AG04450 (cell line): Measurements from ENCODE around the gene DENND1C. TPM values are rescaled to one million over a fixed set of nuclear protein-coding genes. Genes with fewer than 3 reads are reported as not detected.

Source experiments
- CTCF ChIA-PET: fragments of 300-600, 350-600 bp; formaldehyde crosslinking; extraction: SDS; loops from one replicate; lab custom pipeline; 2022; ENCODE audit warnings: antibody characterized with exemption, inconsistent platforms; lab: Charles Lee
- POLR2A ChIA-PET: fragments of 350-600 bp; formaldehyde crosslinking; extraction: SDS; loops from one replicate; lab custom pipeline; 2021; ENCODE audit warnings: antibody characterized with exemption, inconsistent platforms; lab: Yijun Ruan, JAX
- DNase-seq: peaks from one replicate; pipeline ENCODE4 v3.0.0-alpha.2; 2011; ENCODE audit warnings: low read depth, low spot score
- H3K27ac ChIP-seq: one replicate; pipeline ENCODE4 v1.5.1; 2012; ENCODE audit warnings: low read depth, low read length, control low read depth
- H3K27me3 ChIP-seq: one replicate; pipeline ENCODE4 v1.6.0; 2012; ENCODE audit warnings: low read length; ENCODE audit not compliant: control insufficient read depth, insufficient read depth
- H3K4me3 ChIP-seq: 2 replicates; pipeline ENCODE4 v1.5.1; 2011; ENCODE audit warnings: mild to moderate bottlenecking, low read depth, low read length, control low read depth
- H3K9me3 ChIP-seq: 2 replicates; pipeline ENCODE4 v1.5.1; 2012; ENCODE audit warnings: low read length; ENCODE audit not compliant: control insufficient read depth, insufficient read depth
- polyA plus RNA-seq: library from polyadenylated mRNA; depleted of rRNA; stranded (reverse); fragments of >200 nt; gene quantifications from 2 replicates; pipeline ENCODE4 v1.2.3, GENCODE V29; 2011
- TF ChIP-seq, protein P1 (sequence below): IDR thresholded peaks from 2 replicates; pipeline ENCODE4 v1.5.1; 2011; ENCODE audit warnings: low read depth, low read length, control low read depth, inconsistent platforms

DENND1C gene
- polyA plus RNA-seq, 1 experiment: not detected

DNA sequence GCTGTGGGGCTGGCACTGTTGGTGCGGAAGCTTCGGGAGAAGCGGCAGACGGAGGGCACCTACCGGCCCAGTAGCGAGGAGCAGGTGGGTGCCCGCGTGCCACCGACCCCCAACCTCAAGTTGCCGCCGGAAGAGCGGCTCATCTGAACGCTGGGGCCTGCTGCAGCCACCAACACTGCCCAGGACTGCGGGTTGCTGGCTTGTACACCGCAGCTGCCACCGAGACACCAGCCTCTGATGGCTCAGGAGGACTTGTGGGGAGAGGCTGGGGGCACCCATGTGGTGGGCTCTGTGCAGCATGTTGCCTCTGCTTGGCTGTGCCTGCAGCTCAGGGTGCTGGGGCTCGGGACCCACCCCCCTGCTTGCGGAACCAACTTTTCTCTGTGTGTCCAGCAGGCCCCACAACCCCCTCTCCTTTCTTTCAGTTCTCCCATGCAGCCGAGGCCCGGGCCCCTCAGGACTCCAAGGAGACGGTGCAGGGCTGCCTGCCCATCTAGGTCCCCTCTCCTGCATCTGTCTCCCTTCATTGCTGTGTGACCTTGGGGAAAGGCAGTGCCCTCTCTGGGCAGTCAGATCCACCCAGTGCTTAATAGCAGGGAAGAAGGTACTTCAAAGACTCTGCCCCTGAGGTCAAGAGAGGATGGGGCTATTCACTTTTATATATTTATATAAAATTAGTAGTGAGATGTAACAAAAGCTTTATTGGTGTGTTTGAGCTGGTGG, 14.9 kb downstream of the DENND1C start:
- ChIA-PET POLR2A (no interaction called here), CTCF (no interaction called here)
- H3K9me3 ChIP-seq: no peaks in the 10 kb centered on the region; the same call in 1 of the 2 replicates
- H3K27me3 ChIP-seq: peaks cover 22% of the 10 kb centered on the region
- no peak for DNase-seq
- no peak overlapping the region for H3K27ac ChIP-seq
- no peak overlapping the region for H3K4me3 ChIP-seq
- TF ChIP-seq, protein P1, sequence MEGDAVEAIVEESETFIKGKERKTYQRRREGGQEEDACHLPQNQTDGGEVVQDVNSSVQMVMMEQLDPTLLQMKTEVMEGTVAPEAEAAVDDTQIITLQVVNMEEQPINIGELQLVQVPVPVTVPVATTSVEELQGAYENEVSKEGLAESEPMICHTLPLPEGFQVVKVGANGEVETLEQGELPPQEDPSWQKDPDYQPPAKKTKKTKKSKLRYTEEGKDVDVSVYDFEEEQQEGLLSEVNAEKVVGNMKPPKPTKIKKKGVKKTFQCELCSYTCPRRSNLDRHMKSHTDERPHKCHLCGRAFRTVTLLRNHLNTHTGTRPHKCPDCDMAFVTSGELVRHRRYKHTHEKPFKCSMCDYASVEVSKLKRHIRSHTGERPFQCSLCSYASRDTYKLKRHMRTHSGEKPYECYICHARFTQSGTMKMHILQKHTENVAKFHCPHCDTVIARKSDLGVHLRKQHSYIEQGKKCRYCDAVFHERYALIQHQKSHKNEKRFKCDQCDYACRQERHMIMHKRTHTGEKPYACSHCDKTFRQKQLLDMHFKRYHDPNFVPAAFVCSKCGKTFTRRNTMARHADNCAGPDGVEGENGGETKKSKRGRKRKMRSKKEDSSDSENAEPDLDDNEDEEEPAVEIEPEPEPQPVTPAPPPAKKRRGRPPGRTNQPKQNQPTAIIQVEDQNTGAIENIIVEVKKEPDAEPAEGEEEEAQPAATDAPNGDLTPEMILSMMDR: no peak

DNA sequence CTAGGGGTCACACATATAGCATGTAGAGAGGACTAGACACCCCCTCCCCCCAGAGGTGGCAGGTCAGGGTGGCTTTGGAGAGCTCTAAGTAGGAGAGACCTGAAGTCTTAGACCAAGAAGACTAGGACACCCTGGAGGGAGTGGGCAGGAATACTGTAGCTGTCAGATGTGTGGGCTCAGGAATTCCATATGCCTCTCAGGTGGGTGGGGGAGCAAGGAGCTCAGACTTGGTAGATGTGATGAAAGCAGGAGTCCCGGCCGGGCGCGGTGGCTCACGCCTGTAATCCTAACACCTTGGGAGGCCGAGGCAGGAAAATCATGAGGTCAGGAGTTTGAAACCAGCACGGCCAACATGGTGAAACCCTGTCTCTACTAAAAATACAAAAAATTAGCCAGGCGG, 15.9 kb downstream of the DENND1C start:
- POLR2A ChIA-PET: no interaction called here
- DNase-seq: no peak
- H3K9me3 ChIP-seq: no peaks in the 10 kb centered on the region
- H3K4me3 ChIP-seq: no peak overlapping the region
- CTCF ChIA-PET: no interaction called here
- H3K27me3 ChIP-seq: peaks cover 22% of the 10 kb centered on the region
- TF ChIP-seq, protein P1: no peak
- H3K27ac ChIP-seq: no peak overlapping the region

DNA sequence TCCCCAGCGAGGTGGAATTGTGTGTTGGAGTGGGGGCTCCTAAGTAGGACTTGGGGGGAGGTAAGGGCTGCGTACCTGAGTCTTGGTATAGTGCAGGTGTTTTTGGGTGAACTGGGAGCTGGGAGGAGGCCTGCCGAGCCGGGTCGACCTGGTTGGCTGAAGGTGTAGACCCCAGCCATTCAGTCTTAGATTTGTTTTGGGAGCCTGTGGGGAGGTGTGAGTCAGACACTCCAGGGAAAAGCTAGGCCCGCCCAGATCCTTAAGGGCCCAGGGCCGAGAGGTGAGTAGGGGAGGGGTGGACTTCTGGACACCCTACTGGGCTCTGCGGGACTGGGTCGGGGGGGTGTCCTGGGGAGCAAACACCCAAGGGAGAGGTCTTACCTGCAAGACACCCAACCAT, 16.6 kb downstream of the DENND1C start:
- peaks cover 19% of the 10 kb centered on the region for H3K27me3 ChIP-seq
- CTCF ChIA-PET: no interaction called here
- H3K9me3 ChIP-seq: no peaks in the 10 kb centered on the region
- TF ChIP-seq, protein P1: no peak
- POLR2A ChIA-PET: no interaction called here
- DNase-seq: no peak
- H3K4me3 ChIP-seq: no peak overlapping the region
- H3K27ac ChIP-seq: no peak overlapping the region

DNA sequence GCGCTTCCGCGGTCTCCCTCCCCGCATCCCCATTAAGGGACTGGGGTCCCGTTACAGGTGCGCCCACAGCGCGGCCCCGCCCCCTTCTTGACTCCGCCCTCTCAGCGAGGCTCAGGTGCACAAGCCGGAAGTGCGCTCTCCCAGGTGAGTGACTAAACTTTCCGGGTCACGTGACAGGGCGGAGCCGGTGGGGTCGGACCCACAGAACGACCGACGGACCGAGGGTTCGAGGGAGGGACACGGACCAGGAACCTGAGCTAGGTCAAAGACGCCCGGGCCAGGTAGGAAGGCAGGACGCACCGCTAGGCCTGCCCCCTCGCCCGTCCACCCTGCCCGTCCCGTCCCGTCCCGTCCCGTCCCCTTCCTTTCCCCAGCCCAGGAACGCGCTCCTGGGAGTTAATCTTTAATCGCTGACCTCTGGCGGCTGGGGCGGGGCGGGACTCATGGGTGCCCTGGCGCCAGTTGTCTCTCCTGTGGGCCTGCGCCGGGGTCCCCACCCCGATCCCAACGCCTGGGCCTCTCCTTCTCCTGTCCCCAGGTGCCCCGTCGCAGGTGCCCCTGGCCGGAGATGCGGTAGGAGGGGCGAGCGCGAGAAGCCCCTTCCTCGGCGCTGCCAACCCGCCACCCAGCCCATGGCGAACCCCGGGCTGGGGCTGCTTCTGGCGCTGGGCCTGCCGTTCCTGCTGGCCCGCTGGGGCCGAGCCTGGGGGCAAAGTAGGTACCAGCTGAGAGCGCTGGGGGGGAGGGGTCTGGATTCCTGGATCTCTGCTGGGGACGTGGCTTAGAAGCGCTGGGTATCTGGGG, 17.3 kb downstream of the DENND1C start, which contains the start of gene CRB3:
TSS of gene CRB3 (plus strand) at position 202 of the 804 bp plus-strand sequence. CDS start at position 633, 431 bp downstream.
- no peak for DNase-seq
- no peak within 1 kb of the TSS for H3K4me3 ChIP-seq
- TF ChIP-seq, protein P1: no peak
- H3K9me3 ChIP-seq: no peaks in the 10 kb centered on the region; the same call in 1 of the 2 replicates
- ChIA-PET CTCF (no interaction called here), POLR2A (no interaction called here)
- no peak within 1 kb of the TSS for H3K27ac ChIP-seq
- peaks cover 19% of the 10 kb centered on the region for H3K27me3 ChIP-seq
